ENCODE measurements around the gene LSM7. TPM values are rescaled to one million over a fixed set of nuclear protein-coding genes. Genes with fewer than 3 reads are reported as not detected.

The LSM7 gene
- polyA plus RNA-seq, 3 donors: 98.6 to 312 (median 132) TPM

DNA sequence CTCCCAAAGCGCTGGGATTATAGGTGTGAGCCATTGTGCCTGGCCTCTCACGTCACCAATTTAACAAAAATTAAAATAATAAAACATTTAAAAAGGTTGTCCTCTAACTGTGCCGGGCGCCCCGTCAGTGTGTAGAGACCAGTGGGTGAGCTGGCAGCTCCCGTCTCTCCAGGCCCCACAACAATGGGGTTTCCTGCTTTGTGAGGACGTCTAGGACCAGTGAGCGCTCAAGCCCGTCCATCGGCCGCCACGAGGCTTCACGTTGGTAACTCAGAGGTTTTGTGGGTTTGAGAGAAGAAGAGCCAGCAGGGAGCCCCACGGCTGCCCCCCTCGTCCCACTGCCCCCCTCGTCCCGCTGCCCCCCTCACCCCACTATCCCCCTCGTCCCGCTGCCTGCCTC is 4.7 kb downstream of the LSM7 start:
- Histone ChIP-seq H3K9ac (ENCODE audit: insufficient read depth, low read length, poor library complexity, severe bottlenecking) (no peak overlapping the region), H3K27ac (ENCODE audit: low read depth in 1 of 2, low read length in 2 of 2) (no peak overlapping the region), H3K36me3 (replicated peaks in 1 of 2; ENCODE audit: control insufficient read depth in 1 of 2, insufficient read depth in 2 of 2, low read length in 2 of 2) (peaks cover 36 to 45% of the 10 kb centered on the region in 2 donors), H3K4me1 (ENCODE audit: control insufficient read depth in 1 of 2, insufficient read depth in 2 of 2, low read length in 2 of 2) (peaks cover 9 to 18% of the 10 kb centered on the region in 2 donors), H3K9me3 (replicated peaks in 1 of 2; ENCODE audit: control insufficient read depth in 1 of 2, insufficient read depth in 1 of 2, low read length in 2 of 2) (no peaks in the 10 kb centered on the region), H3K79me2 (ENCODE audit: insufficient read depth, low read length) (peaks cover 34% of the 10 kb centered on the region), H3K4me2 (replicated peaks; ENCODE audit: extremely low read depth, low read length, poor library complexity, severe bottlenecking) (no peak overlapping the region), H4K20me1 (ENCODE audit: insufficient read depth, low read length) (peaks cover 13% of the 10 kb centered on the region), H3K4me3 (replicated peaks in 1 of 3; ENCODE audit: low read depth in 2 of 3, low read length in 3 of 3) (no peak overlapping the region), H2AFZ (ENCODE audit: insufficient read depth, low read depth, low read length, poor library complexity, severe bottlenecking) (no peak overlapping the region), H3K27me3 (ENCODE audit: control insufficient read depth in 2 of 2, insufficient read depth in 2 of 2, low read length in 2 of 2) (no peaks in the 10 kb centered on the region)
- H3K27me3 Mint-ChIP-seq (ENCODE audit: low read depth in 3 of 3): peaks cover 0 to 3% (median 0%) of the 10 kb centered on the region in 3 donors
- 82% methylated on average over 2 of the region's 19 CpGs for WGBS (ENCODE audit: insufficient coverage)
- intact Hi-C loops (cut with micrococcal nuclease): no loop called here
- DNase-seq: no peak
- H3K36me3 Mint-ChIP-seq: peaks cover 29 to 60% of the 10 kb centered on the region in 2 donors
- peaks cover 24% of the 10 kb centered on the region for H3K4me1 Mint-ChIP-seq
- H3K27ac Mint-ChIP-seq: peak overlapping the region in 1 of 7 donors; percentile 8
- peaks cover 0 to 2% (median 0%) of the 10 kb centered on the region in 7 donors for H3K9me3 Mint-ChIP-seq
- no peak overlapping the region for H3K4me3 Mint-ChIP-seq
- TF ChIP-seq, protein P1, sequence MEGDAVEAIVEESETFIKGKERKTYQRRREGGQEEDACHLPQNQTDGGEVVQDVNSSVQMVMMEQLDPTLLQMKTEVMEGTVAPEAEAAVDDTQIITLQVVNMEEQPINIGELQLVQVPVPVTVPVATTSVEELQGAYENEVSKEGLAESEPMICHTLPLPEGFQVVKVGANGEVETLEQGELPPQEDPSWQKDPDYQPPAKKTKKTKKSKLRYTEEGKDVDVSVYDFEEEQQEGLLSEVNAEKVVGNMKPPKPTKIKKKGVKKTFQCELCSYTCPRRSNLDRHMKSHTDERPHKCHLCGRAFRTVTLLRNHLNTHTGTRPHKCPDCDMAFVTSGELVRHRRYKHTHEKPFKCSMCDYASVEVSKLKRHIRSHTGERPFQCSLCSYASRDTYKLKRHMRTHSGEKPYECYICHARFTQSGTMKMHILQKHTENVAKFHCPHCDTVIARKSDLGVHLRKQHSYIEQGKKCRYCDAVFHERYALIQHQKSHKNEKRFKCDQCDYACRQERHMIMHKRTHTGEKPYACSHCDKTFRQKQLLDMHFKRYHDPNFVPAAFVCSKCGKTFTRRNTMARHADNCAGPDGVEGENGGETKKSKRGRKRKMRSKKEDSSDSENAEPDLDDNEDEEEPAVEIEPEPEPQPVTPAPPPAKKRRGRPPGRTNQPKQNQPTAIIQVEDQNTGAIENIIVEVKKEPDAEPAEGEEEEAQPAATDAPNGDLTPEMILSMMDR (IDR thresholded peaks at IDR 0.05): no peak

DNA sequence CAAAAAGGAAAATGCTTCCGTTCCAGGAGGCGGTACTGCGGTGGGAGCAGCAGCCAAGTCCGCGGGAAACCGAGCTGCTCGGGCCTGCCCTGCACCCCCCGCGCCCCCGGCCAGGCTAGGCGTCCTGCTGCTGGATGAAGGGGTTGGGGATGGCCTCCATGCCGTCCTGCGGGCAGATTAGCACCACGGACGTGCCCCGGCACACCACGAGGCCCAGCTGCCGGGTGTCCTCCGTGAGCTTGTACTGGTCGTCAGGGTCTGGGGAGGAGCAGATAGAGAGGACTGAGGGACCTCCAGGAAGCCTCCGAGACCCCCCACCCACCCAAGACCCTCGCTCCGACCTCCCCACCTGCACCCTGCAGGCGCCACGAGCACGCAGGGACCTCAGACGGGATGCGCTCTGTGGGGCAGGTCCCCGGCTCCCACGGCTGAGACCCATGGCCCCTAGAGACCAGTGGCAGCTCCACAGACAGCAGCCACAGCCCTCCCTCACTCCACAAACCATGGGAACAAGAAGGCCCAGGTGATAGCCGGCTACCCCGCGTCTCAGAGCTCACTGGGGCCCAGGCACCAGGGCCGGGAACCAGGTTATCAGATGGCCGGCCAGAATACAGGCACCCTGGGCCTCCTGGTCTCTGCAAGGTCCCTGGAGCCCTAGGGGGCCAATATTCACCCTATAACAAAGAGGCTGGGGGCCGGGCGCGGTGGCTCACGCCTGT is 6.7 kb downstream of the LSM7 start:
- H3K4me1 ChIP-seq (ENCODE audit: control insufficient read depth in 1 of 2, insufficient read depth in 2 of 2, low read length in 2 of 2): peaks cover 0 to 3% of the 10 kb centered on the region in 2 donors
- H3K27ac ChIP-seq (ENCODE audit: low read depth in 1 of 2, low read length in 2 of 2): no peak overlapping the region
- Mint-ChIP-seq H3K4me1 (peaks cover 13% of the 10 kb centered on the region), H3K36me3 (peaks cover 29 to 59% of the 10 kb centered on the region in 2 donors), H3K4me3 (no peak overlapping the region), H3K9me3 (peaks cover 0 to 2% (median 0%) of the 10 kb centered on the region in 7 donors), H3K27me3 (ENCODE audit: low read depth in 3 of 3) (peaks cover 0 to 5% (median 0%) of the 10 kb centered on the region in 3 donors), H3K27ac (no peak overlapping the region)
- H3K4me2 ChIP-seq (replicated peaks; ENCODE audit: extremely low read depth, low read length, poor library complexity, severe bottlenecking): no peak overlapping the region
- no peak overlapping the region for H3K9ac ChIP-seq (ENCODE audit: insufficient read depth, low read length, poor library complexity, severe bottlenecking)
- 98% methylated on average over 25 of the region's 39 CpGs for WGBS (ENCODE audit: insufficient coverage)
- peaks cover 23% of the 10 kb centered on the region for H3K79me2 ChIP-seq (ENCODE audit: insufficient read depth, low read length)
- no peaks in the 10 kb centered on the region for H3K27me3 ChIP-seq (ENCODE audit: control insufficient read depth in 2 of 2, insufficient read depth in 2 of 2, low read length in 2 of 2)
- intact Hi-C loops (cut with micrococcal nuclease): no loop called here
- TF ChIP-seq, protein P1 (IDR thresholded peaks at IDR 0.05): no peak
- H3K36me3 ChIP-seq (replicated peaks in 1 of 2; ENCODE audit: control insufficient read depth in 1 of 2, insufficient read depth in 2 of 2, low read length in 2 of 2): peaks cover 36 to 45% of the 10 kb centered on the region in 2 donors
- H3K9me3 ChIP-seq (replicated peaks in 1 of 2; ENCODE audit: control insufficient read depth in 1 of 2, insufficient read depth in 1 of 2, low read length in 2 of 2): no peaks in the 10 kb centered on the region
- H4K20me1 ChIP-seq (ENCODE audit: insufficient read depth, low read length): peaks cover 7% of the 10 kb centered on the region
- H3K4me3 ChIP-seq (replicated peaks in 1 of 3; ENCODE audit: low read depth in 2 of 3, low read length in 3 of 3): no peak overlapping the region
- DNase-seq: no peak
- H2AFZ ChIP-seq (ENCODE audit: insufficient read depth, low read depth, low read length, poor library complexity, severe bottlenecking): no peak overlapping the region

All from CD14-positive monocyte (primary cell).